Panc1 (cell line): ENCODE data around the gene SOWAHB.

Source experiments
- POLR2AphosphoS5 ChIP-seq: IDR thresholded peaks from 2 replicates; pipeline ENCODE4 v1.6.1; 2012; ENCODE audit warnings: mild to moderate bottlenecking, low read depth, low read length, moderate library complexity
- SIN3A ChIP-seq: IDR thresholded peaks from 2 replicates; pipeline ENCODE4 v1.6.1; 2012; ENCODE audit warnings: low read depth, mild to moderate bottlenecking, low read length, moderate library complexity, borderline replicate concordance; ENCODE audit not compliant: insufficient read depth
- TF ChIP-seq, protein P1 (sequence below): fragments of 450-650 bp; IDR thresholded peaks from 2 replicates; pipeline ENCODE4 v1.5.1; 2017; ENCODE audit warnings: mild to moderate bottlenecking
- TF ChIP-seq, protein P2 (sequence below), 2 experiments: IDR thresholded peaks; 2 replicates each; pipeline ENCODE4 v1.6.1; 2011 to 2012; ENCODE audit warnings: low read depth in 2 of 2, control low read depth in 1 of 2, low read length in 1 of 2, mild to moderate bottlenecking in 1 of 2, moderate library complexity in 1 of 2; ENCODE audit not compliant: insufficient read depth in 1 of 2

DNA sequence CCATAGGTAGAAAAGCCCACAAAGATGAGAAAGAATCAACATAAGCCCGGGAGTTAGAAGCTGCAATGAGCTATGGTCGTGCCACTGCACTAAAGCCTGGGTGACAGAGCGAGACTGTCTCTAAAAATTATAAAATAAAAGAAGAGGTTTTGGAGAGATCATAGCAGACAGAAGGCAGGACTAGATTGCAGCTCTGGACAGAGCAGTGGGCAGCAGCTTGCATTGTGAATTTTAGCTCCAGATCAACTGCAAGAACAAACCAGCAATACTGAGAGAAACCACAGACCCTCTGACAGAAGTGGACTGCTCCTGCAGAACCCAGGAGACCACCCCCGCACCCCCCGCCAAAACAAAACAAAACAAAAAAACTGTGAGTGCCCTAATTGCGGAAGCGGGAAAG, 30.6 kb downstream of the SOWAHB start:
- TF ChIP-seq, protein P1, sequence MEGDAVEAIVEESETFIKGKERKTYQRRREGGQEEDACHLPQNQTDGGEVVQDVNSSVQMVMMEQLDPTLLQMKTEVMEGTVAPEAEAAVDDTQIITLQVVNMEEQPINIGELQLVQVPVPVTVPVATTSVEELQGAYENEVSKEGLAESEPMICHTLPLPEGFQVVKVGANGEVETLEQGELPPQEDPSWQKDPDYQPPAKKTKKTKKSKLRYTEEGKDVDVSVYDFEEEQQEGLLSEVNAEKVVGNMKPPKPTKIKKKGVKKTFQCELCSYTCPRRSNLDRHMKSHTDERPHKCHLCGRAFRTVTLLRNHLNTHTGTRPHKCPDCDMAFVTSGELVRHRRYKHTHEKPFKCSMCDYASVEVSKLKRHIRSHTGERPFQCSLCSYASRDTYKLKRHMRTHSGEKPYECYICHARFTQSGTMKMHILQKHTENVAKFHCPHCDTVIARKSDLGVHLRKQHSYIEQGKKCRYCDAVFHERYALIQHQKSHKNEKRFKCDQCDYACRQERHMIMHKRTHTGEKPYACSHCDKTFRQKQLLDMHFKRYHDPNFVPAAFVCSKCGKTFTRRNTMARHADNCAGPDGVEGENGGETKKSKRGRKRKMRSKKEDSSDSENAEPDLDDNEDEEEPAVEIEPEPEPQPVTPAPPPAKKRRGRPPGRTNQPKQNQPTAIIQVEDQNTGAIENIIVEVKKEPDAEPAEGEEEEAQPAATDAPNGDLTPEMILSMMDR = no peak
- TF ChIP-seq POLR2AphosphoS5 = no peak
- TF ChIP-seq SIN3A = no peak
- TF ChIP-seq, protein P2, sequence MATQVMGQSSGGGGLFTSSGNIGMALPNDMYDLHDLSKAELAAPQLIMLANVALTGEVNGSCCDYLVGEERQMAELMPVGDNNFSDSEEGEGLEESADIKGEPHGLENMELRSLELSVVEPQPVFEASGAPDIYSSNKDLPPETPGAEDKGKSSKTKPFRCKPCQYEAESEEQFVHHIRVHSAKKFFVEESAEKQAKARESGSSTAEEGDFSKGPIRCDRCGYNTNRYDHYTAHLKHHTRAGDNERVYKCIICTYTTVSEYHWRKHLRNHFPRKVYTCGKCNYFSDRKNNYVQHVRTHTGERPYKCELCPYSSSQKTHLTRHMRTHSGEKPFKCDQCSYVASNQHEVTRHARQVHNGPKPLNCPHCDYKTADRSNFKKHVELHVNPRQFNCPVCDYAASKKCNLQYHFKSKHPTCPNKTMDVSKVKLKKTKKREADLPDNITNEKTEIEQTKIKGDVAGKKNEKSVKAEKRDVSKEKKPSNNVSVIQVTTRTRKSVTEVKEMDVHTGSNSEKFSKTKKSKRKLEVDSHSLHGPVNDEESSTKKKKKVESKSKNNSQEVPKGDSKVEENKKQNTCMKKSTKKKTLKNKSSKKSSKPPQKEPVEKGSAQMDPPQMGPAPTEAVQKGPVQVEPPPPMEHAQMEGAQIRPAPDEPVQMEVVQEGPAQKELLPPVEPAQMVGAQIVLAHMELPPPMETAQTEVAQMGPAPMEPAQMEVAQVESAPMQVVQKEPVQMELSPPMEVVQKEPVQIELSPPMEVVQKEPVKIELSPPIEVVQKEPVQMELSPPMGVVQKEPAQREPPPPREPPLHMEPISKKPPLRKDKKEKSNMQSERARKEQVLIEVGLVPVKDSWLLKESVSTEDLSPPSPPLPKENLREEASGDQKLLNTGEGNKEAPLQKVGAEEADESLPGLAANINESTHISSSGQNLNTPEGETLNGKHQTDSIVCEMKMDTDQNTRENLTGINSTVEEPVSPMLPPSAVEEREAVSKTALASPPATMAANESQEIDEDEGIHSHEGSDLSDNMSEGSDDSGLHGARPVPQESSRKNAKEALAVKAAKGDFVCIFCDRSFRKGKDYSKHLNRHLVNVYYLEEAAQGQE (IDR thresholded peaks at IDR 0.05; ENCODE audit: insufficient read depth in 1 of 2, low read depth in 2 of 2, low read length in 1 of 2) = no peak
